HEK293 (cell line): ENCODE data around the gene SLC36A3.

ENCODE experiments used
- CTCF ChIA-PET: fragments of 350-600 bp; formaldehyde crosslinking; extraction: SDS; loops from one replicate; lab custom pipeline; 2021; ENCODE audit warnings: antibody characterized with exemption; lab: Yijun Ruan, JAX
- POLR2A ChIA-PET: fragments of 300-600 bp; formaldehyde crosslinking; extraction: SDS; loops from one replicate; lab custom pipeline; 2020; ENCODE audit warnings: antibody characterized with exemption, inconsistent platforms; lab: Yijun Ruan, JAX
- H3K27ac ChIP-seq: fragments of 200-500 bp; sonication (Bioruptor generic); 2 replicates; pipeline ENCODE4 v1.5.1; 2014; ENCODE audit warnings: low read depth, low read length, control low read depth, inconsistent platforms; ENCODE audit errors: extremely low read depth
- H3K36me3 ChIP-seq, 2 experiments: fragments of 200-500 bp in 1 of 2; sonication (Bioruptor generic) in 1 of 2; 1 replicate in 1 of 2; 2 replicates in 1 of 2; pipeline ENCODE4 v1.5.1; 2014 to 2017; ENCODE audit warnings: inconsistent platforms in 2 of 2, low read length in 2 of 2; ENCODE audit not compliant: control insufficient read depth in 2 of 2, insufficient read depth in 1 of 2
- H3K4me1 ChIP-seq: fragments of 200-500 bp; sonication (Bioruptor generic); 2 replicates; pipeline ENCODE4 v1.5.1; 2014; ENCODE audit warnings: mild to moderate bottlenecking, low read length, inconsistent platforms; ENCODE audit not compliant: control insufficient read depth, insufficient read depth
- H3K4me3 ChIP-seq: 2 replicates; pipeline ENCODE4 v1.5.1; 2011; ENCODE audit warnings: low read depth, mild to moderate bottlenecking, control low read depth, low read length, moderate library complexity
- H3K9me3 ChIP-seq: fragments of 200-500 bp; sonication (Bioruptor generic); 2 replicates; pipeline ENCODE4 v1.5.1; 2014; ENCODE audit warnings: low read depth, low read length, inconsistent platforms; ENCODE audit not compliant: control insufficient read depth, insufficient read depth
- IKZF3 ChIP-seq: fragments of 450-650 bp; IDR thresholded peaks from 2 replicates; pipeline ENCODE4 v1.5.0; 2018; ENCODE audit warnings: missing biosample characterization, mild to moderate bottlenecking, missing genetic modification characterization, moderate library complexity
- KLF17 ChIP-seq: fragments of 450-650 bp; formaldehyde crosslinking; IDR thresholded peaks from 2 replicates; pipeline ENCODE4 v1.5.1; 2016; ENCODE audit warnings: missing biosample characterization, missing genetic modification characterization
- SCRT2 ChIP-seq: fragments of 450-650 bp; formaldehyde crosslinking; IDR thresholded peaks from 2 replicates; pipeline ENCODE4 v1.5.1; 2016; ENCODE audit warnings: missing biosample characterization, missing genetic modification characterization
- SP2 ChIP-seq: fragments of 450-650 bp; formaldehyde crosslinking; IDR thresholded peaks from 2 replicates; pipeline ENCODE4 v1.5.1; 2016; ENCODE audit warnings: missing biosample characterization, missing genetic modification characterization
- ZNF148 ChIP-seq: fragments of 450-650 bp; formaldehyde crosslinking; IDR thresholded peaks from 2 replicates; pipeline ENCODE4 v1.5.0; 2017; ENCODE audit warnings: missing biosample characterization, missing genetic modification characterization, borderline replicate concordance
- ZNF18 ChIP-seq: fragments of 450-650 bp; formaldehyde crosslinking; IDR thresholded peaks from 2 replicates; pipeline ENCODE4 v1.5.1; 2016; ENCODE audit warnings: missing biosample characterization, missing genetic modification characterization
- ZNF184 ChIP-seq: fragments of 450-650 bp; IDR thresholded peaks from 2 replicates; pipeline ENCODE4 v1.5.1; 2018; ENCODE audit warnings: missing biosample characterization, mild to moderate bottlenecking, missing genetic modification characterization
- ZNF433 ChIP-seq: fragments of 450-650 bp; formaldehyde crosslinking; IDR thresholded peaks from 2 replicates; pipeline ENCODE4 v1.5.1; 2016; ENCODE audit warnings: missing biosample characterization, missing genetic modification characterization, low read depth
- ZNF449 ChIP-seq: fragments of 450-650 bp; formaldehyde crosslinking; IDR thresholded peaks from 2 replicates; pipeline ENCODE4 v1.5.1; 2017; ENCODE audit warnings: missing biosample characterization, mild to moderate bottlenecking, missing genetic modification characterization, moderate library complexity
- ZNF501 ChIP-seq: fragments of 450-650 bp; formaldehyde crosslinking; IDR thresholded peaks from 2 replicates; pipeline ENCODE4 v1.5.1; 2016; ENCODE audit warnings: missing biosample characterization, missing genetic modification characterization
- ZNF521 ChIP-seq: fragments of 450-650 bp; formaldehyde crosslinking; IDR thresholded peaks from 2 replicates; pipeline ENCODE4 v1.5.1; 2017; ENCODE audit warnings: missing biosample characterization, mild to moderate bottlenecking, missing genetic modification characterization
- ZNF529 ChIP-seq: fragments of 450-650 bp; formaldehyde crosslinking; IDR thresholded peaks from 2 replicates; pipeline ENCODE4 v1.5.1; 2017; ENCODE audit warnings: missing genetic modification characterization, missing biosample characterization; ENCODE audit not compliant: insufficient replicate concordance
- ZNF530 ChIP-seq: fragments of 450-650 bp; formaldehyde crosslinking; IDR thresholded peaks from 2 replicates; pipeline ENCODE4 v1.5.1; 2016; ENCODE audit warnings: low read depth, missing biosample characterization, missing genetic modification characterization
- ZNF658 ChIP-seq: fragments of 450-650 bp; formaldehyde crosslinking; IDR thresholded peaks from 2 replicates; pipeline ENCODE4; 2016; ENCODE audit warnings: missing biosample characterization, missing genetic modification characterization
- ZNF768 ChIP-seq: fragments of 450-650 bp; formaldehyde crosslinking; IDR thresholded peaks from 2 replicates; pipeline ENCODE4 v1.5.1; 2018; ENCODE audit warnings: missing biosample characterization, mild to moderate bottlenecking, missing genetic modification characterization
- ZNF792 ChIP-seq: fragments of 450-650 bp; formaldehyde crosslinking; IDR thresholded peaks from 2 replicates; pipeline ENCODE4 v1.5.1; 2016; ENCODE audit warnings: missing biosample characterization, missing genetic modification characterization
- TF ChIP-seq, protein P1 (sequence below): sonication (generic); formaldehyde crosslinking; IDR thresholded peaks from 2 replicates; pipeline ENCODE4 v1.8.1; 2022; ENCODE audit warnings: mild to moderate bottlenecking, moderate library complexity, missing genetic modification reagents
- TF ChIP-seq, protein P2 (sequence below): fragments of 450-650 bp; formaldehyde crosslinking; conservative IDR thresholded peaks from 2 replicates; pipeline ENCODE4 v1.5.1; 2016; ENCODE audit warnings: low read depth, missing biosample characterization, missing genetic modification characterization
- TF ChIP-seq, protein P3 (sequence below): fragments of 450-650 bp; formaldehyde crosslinking; IDR thresholded peaks from 2 replicates; pipeline ENCODE4 v1.5.1; 2016; ENCODE audit warnings: missing biosample characterization, missing genetic modification characterization

Gene SLC36A3

GRCh38 chr5:151252762-151253604 is 50.6 kb downstream of the SLC36A3 start, which contains the start of gene GM2A (continued):
- TF ChIP-seq ZNF501 (tag by site-specific recombination) = no peak
- no peak for TF ChIP-seq ZNF433 (tag by site-specific recombination)
- no peak for TF ChIP-seq ZNF768 (tag by site-specific recombination)
- TF ChIP-seq, protein P1, sequence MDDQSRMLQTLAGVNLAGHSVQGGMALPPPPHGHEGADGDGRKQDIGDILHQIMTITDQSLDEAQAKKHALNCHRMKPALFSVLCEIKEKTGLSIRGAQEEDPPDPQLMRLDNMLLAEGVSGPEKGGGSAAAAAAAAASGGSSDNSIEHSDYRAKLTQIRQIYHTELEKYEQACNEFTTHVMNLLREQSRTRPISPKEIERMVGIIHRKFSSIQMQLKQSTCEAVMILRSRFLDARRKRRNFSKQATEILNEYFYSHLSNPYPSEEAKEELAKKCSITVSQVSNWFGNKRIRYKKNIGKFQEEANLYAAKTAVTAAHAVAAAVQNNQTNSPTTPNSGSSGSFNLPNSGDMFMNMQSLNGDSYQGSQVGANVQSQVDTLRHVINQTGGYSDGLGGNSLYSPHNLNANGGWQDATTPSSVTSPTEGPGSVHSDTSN (CRISPR knock-in tag) = no peak
- peak; percentile 99 for TF ChIP-seq SP2
- peak; percentile 95 for TF ChIP-seq ZNF530 (tag by site-specific recombination)
- TF ChIP-seq ZNF792 (tag by site-specific recombination) = no peak

- H3K4me1 ChIP-seq = peaks cover 3% of the 10 kb centered on the region; the same call in 1 of the 2 replicates
- TF ChIP-seq SCRT2 (no peak), ZNF18 (no peak), ZNF529 (tag by site-specific recombination) (no peak), ZNF521 (tag by site-specific recombination) (no peak), ZNF530 (tag by site-specific recombination) (no peak), IKZF3 (tag by site-specific recombination) (no peak), ZNF148 (tag by site-specific recombination) (no peak), ZNF449 (tag by site-specific recombination) (no peak), ZNF658 (tag by site-specific recombination) (no peak), KLF17 (no peak), ZNF184 (no peak)
- TF ChIP-seq, protein P2, sequence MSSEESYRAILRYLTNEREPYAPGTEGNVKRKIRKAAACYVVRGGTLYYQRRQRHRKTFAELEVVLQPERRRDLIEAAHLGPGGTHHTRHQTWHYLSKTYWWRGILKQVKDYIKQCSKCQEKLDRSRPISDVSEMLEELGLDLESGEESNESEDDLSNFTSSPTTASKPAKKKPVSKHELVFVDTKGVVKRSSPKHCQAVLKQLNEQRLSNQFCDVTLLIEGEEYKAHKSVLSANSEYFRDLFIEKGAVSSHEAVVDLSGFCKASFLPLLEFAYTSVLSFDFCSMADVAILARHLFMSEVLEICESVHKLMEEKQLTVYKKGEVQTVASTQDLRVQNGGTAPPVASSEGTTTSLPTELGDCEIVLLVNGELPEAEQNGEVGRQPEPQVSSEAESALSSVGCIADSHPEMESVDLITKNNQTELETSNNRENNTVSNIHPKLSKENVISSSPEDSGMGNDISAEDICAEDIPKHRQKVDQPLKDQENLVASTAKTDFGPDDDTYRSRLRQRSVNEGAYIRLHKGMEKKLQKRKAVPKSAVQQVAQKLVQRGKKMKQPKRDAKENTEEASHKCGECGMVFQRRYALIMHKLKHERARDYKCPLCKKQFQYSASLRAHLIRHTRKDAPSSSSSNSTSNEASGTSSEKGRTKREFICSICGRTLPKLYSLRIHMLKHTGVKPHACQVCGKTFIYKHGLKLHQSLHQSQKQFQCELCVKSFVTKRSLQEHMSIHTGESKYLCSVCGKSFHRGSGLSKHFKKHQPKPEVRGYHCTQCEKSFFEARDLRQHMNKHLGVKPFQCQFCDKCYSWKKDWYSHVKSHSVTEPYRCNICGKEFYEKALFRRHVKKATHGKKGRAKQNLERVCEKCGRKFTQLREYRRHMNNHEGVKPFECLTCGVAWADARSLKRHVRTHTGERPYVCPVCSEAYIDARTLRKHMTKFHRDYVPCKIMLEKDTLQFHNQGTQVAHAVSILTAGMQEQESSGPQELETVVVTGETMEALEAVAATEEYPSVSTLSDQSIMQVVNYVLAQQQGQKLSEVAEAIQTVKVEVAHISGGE (tag by site-specific recombination) = no peak
- TF ChIP-seq, protein P3, sequence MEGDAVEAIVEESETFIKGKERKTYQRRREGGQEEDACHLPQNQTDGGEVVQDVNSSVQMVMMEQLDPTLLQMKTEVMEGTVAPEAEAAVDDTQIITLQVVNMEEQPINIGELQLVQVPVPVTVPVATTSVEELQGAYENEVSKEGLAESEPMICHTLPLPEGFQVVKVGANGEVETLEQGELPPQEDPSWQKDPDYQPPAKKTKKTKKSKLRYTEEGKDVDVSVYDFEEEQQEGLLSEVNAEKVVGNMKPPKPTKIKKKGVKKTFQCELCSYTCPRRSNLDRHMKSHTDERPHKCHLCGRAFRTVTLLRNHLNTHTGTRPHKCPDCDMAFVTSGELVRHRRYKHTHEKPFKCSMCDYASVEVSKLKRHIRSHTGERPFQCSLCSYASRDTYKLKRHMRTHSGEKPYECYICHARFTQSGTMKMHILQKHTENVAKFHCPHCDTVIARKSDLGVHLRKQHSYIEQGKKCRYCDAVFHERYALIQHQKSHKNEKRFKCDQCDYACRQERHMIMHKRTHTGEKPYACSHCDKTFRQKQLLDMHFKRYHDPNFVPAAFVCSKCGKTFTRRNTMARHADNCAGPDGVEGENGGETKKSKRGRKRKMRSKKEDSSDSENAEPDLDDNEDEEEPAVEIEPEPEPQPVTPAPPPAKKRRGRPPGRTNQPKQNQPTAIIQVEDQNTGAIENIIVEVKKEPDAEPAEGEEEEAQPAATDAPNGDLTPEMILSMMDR (tag by site-specific recombination) = no peak
- no peak overlapping the region for H3K4me3 ChIP-seq
- ChIA-PET CTCF (interaction anchor here (1.2 to 2.2 kb wide), 3 partner anchors 13 to 125 kb away, joined by 3 to 7 read pairs (median 3); no protein-coding TSS in a partner anchor), POLR2A (interaction anchor here (1.2 to 2.7 kb wide), 2 partner anchors 10 to 28 kb away, joined by 14 to 28 read pairs; partner anchors contain the start of gene CCDC69)
- H3K27ac ChIP-seq = no peak overlapping the region
- no peaks in the 10 kb centered on the region for H3K9me3 ChIP-seq
- no peaks in the 10 kb centered on the region for H3K36me3 ChIP-seq
Measured at GRCh38 chr5:151251621-151252020, 51.9 kb downstream of the SLC36A3 start.
